ENCODE results near the gene CGB8.
"Not testable (repeated sequence)": the region's sequence is repeated elsewhere in the genome, so short reads cannot be mapped to it uniquely, and the experiment has no call there.

DNA sequence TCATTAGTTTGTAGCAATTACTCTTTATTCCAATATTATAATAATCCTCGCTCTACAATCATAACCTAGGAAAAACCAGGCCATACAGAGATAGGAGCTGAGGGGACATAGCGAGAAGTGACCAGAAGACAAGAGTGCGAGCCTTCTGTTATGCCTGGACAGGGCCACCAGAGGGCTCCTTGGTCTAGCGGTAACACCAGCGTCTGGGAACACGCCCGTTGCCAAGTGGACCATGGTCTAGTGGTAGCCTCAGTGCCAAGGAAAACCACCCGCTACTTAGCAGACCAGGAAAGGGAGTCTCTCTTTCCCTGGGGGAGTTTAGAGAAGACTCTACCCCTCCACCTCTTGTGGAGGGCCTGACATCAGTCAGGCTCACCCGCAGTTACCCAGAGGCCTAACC lies 26.0 kb upstream of the CGB8 start:
- TF ChIP-seq CTCF (IDR thresholded peaks at IDR 0.05), result peak; percentile 48 to 86 (median 78)
- not testable (repeated sequence) for TF ChIP-seq POLR2A (IDR thresholded peaks at IDR 0.05)

All from adrenal gland (tissue), 5 donors.